Central memory CD8-positive, alpha-beta T cell (primary cell): ENCODE data around the gene NAALADL1.
A peak's percentile ranks its signal among the peaks of the same experiment; 100 is the strongest.

Experiments
- ATAC-seq: fragments of 150-1000 bp; cut with Tn5 transposase; replicated peaks from 2 replicates; pipeline ENCODE4 v1.10.0; 2022; ENCODE audit warnings: mild to moderate bottlenecking, moderate FRiP score, moderate number of reproducible peaks; ENCODE audit not compliant: poor library complexity, severe bottlenecking; ENCODE audit errors: extremely low read depth
- DNase-seq, 2 donors: peaks; one replicate each; pipeline ENCODE4 v3.0.0; 2021; ENCODE audit warnings: low spot score in 2 of 2
- H3K27ac Mint-ChIP-seq: one replicate; pipeline ENCODE4 v1.8.0; 2022; ENCODE audit warnings: low read depth, mild to moderate bottlenecking, moderate library complexity, mixed read lengths
- H3K27me3 Mint-ChIP-seq: one replicate; pipeline ENCODE4 v1.8.0; 2022; ENCODE audit warnings: mixed read lengths
- H3K36me3 Mint-ChIP-seq: one replicate; pipeline ENCODE4 v1.8.0; 2022; ENCODE audit warnings: mild to moderate bottlenecking, moderate library complexity, mixed read lengths; ENCODE audit not compliant: insufficient read depth
- H3K4me1 Mint-ChIP-seq: one replicate; pipeline ENCODE4 v1.8.0; 2022; ENCODE audit warnings: mixed read lengths
- H3K4me3 Mint-ChIP-seq: one replicate; pipeline ENCODE4 v1.8.0; 2022; ENCODE audit warnings: mild to moderate bottlenecking, moderate library complexity, mixed read lengths
- H3K9me3 Mint-ChIP-seq: one replicate; pipeline ENCODE4 v1.8.0; 2022; ENCODE audit warnings: mixed read lengths

NAALADL1 gene

GRCh38 chr11:65089621-65090020 lies 31.3 kb upstream of the NAALADL1 start:
- Mint-ChIP-seq H3K9me3 (no peaks in the 10 kb centered on the region), H3K36me3 (peaks cover 11% of the 10 kb centered on the region), H3K27me3 (no peaks in the 10 kb centered on the region), H3K27ac (no peak overlapping the region), H3K4me1 (peaks cover 12% of the 10 kb centered on the region), H3K4me3 (no peak overlapping the region)
- ATAC-seq (no peak), DNase-seq (no peak)

DNA sequence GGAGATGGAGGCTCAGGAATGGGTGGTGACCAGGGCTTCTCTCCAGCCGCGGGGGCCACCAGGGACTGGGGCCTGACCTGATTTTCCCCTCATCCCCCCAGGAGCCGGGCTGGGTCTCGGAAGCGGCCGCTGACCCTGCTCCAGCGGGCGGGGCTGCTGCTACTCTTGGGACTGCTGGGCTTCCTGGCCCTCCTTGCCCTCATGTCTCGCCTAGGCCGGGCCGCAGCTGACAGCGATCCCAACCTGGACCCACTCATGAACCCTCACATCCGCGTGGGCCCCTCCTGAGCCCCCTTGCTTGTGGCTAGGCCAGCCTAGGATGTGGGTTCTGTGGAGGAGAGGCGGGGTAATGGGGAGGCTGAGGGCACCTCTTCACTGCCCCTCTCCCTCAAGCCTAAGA lies 29.5 kb upstream of the NAALADL1 start:
- H3K4me1 Mint-ChIP-seq: peaks cover 29% of the 10 kb centered on the region
- ATAC-seq (no peak), DNase-seq (no peak)
- no peaks in the 10 kb centered on the region for H3K9me3 Mint-ChIP-seq
- H3K27me3 Mint-ChIP-seq: no peaks in the 10 kb centered on the region
- no peak overlapping the region for H3K27ac Mint-ChIP-seq
- no peak overlapping the region for H3K4me3 Mint-ChIP-seq
- peaks cover 25% of the 10 kb centered on the region for H3K36me3 Mint-ChIP-seq

- Mint-ChIP-seq H3K27ac (no peak overlapping the region), H3K36me3 (peaks cover 25% of the 10 kb centered on the region), H3K27me3 (no peaks in the 10 kb centered on the region), H3K4me3 (no peak overlapping the region), H3K4me1 (peaks cover 29% of the 10 kb centered on the region), H3K9me3 (no peaks in the 10 kb centered on the region)
- ATAC-seq (no peak), DNase-seq (no peak)
Measured at GRCh38 chr11:65087216-65087615, 28.9 kb upstream of the NAALADL1 start.

DNA sequence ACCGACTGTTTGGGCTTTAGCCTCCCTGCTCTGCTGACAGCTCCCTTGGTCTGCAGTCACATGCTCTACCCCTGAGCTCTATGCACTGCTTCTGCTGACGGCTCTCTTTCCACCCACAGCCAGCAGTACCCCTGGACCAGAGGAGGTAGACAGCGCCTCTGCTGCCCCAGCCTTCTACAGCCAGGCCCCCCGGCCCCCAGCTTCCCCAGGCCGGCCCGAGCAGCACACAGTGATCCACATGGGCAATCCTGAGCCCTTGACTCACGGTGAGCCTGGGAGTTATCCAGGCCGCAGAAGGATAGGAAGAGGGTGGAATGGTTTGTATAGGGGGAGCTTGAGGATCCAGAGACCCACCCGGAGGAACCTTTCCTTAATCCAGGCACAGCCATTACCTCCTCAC lies 28.5 kb upstream of the NAALADL1 start:
- Mint-ChIP-seq H3K36me3 (peaks cover 25% of the 10 kb centered on the region), H3K27ac (no peak overlapping the region), H3K4me3 (no peak overlapping the region), H3K9me3 (no peaks in the 10 kb centered on the region), H3K4me1 (peaks cover 29% of the 10 kb centered on the region), H3K27me3 (no peaks in the 10 kb centered on the region)
- DNase-seq (no peak), ATAC-seq (no peak)

- H3K27ac Mint-ChIP-seq: no peak overlapping the region
- H3K27me3 Mint-ChIP-seq: no peaks in the 10 kb centered on the region
- H3K9me3 Mint-ChIP-seq: no peaks in the 10 kb centered on the region
- peaks cover 27% of the 10 kb centered on the region for H3K36me3 Mint-ChIP-seq
- H3K4me1 Mint-ChIP-seq: peaks cover 29% of the 10 kb centered on the region
- peak overlapping the region; percentile 98 for H3K4me3 Mint-ChIP-seq
- no peak for DNase-seq
- ATAC-seq: no peak
Measured at GRCh38 chr11:65085446-65085845, 27.1 kb upstream of the NAALADL1 start.

- Mint-ChIP-seq H3K9me3 (no peaks in the 10 kb centered on the region), H3K4me1 (peaks cover 29% of the 10 kb centered on the region), H3K27me3 (no peaks in the 10 kb centered on the region), H3K36me3 (peaks cover 27% of the 10 kb centered on the region), H3K4me3 (peak overlapping the region; percentile 98), H3K27ac (peak overlapping the region; percentile 99)
- ATAC-seq (no peak), DNase-seq (no peak)
Measured at GRCh38 chr11:65084598-65085375, 26.4 kb upstream of the NAALADL1 start.

DNA sequence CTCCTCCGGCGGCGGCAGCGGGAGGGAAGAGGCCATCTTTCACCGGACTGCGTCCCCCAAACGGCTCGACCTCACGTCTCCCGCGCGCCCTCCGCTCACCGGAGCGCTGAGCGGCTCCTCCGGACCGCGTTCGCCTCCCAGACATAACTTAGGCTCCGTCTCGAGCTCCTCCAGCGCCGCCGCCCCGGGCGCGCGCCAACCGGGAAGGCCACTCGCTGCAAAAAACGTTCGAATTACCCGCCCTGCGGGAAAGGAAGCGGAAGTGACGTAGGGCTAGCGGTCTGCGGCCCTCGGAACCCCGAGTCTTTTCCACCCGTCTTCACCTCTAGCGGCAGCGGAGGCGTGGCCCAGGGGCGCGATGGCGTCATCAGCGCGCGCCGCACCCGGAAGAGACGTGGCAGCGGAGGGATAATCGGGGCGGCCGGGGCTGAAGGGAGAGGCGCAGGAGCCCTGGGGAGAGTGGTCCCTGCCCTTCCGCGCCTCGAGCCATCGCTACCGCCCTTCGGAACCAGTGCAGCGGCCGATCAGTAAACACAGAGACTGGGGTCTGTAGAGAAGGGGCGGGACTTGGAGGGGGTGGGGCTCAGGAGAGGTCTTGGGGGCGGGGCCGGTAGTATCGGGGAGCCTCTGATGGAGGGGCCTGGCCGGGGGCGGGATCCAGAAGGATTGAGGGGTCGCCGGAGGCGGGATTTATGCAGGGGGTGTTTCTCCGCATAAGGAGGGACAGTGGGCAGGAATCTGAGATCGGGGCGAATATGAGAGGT lies 25.7 kb upstream of the NAALADL1 start, which contains the start of the genes CDCA5 and ZFPL1:
CDCA5 (minus strand) TSS at position 207 of the 764 bp plus-strand sequence; CDS start at position 145, 62 bp downstream.
ZFPL1 (plus strand) TSS at position 389 of the 764 bp plus-strand sequence. CDS start 477 bp downstream, outside the sequence.
- no peaks in the 10 kb centered on the region for H3K27me3 Mint-ChIP-seq
- peaks cover 27% of the 10 kb centered on the region for H3K36me3 Mint-ChIP-seq
- H3K4me1 Mint-ChIP-seq: peaks cover 29% of the 10 kb centered on the region
- ATAC-seq (peak; percentile 93), DNase-seq (peak; percentile 95 to 96)
- H3K4me3 Mint-ChIP-seq: peak within 1 kb of the TSS; percentile 98
- peak within 1 kb of the TSS; percentile 99 for H3K27ac Mint-ChIP-seq
- H3K9me3 Mint-ChIP-seq: no peaks in the 10 kb centered on the region

DNA sequence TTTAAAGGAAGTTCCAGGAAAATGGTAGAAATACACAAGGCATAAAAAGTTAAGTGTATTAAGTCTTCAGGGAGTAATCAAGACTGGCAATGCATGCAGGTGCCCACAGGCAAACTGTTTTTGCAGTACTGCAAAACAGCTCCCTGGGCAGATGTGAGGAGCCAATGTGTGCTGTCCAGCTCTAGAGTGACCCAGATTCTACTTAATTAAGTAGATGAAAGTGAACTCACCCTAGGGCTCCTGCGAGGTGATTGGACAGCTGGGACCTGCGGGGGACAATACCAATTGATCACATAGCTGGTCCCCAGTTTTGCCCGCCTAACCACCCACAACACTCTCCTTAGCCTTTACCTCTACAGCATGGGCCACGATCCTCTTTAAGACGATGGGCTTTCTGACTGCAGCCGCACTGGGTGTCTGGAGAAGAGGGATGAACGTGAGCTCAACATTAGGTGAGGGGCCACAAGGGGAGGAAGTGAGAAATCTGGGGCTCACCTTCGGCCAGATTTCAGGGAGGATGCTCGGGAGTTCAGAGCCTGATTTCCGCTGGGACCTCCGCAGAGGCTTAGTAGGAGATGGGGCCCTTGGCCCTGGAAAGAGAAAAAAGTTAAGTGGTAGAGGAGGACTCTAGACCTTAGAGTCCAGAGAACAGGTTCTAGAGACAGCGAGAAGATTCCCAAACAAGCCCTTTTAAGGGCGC lies 24.9 kb upstream of the NAALADL1 start:
- H3K9me3 Mint-ChIP-seq: no peaks in the 10 kb centered on the region
- H3K27me3 Mint-ChIP-seq: no peaks in the 10 kb centered on the region
- H3K36me3 Mint-ChIP-seq: peaks cover 29% of the 10 kb centered on the region
- ATAC-seq (no peak), DNase-seq (no peak)
- H3K27ac Mint-ChIP-seq: peak overlapping the region; percentile 99
- H3K4me3 Mint-ChIP-seq: peak overlapping the region; percentile 98
- peaks cover 33% of the 10 kb centered on the region for H3K4me1 Mint-ChIP-seq

DNA sequence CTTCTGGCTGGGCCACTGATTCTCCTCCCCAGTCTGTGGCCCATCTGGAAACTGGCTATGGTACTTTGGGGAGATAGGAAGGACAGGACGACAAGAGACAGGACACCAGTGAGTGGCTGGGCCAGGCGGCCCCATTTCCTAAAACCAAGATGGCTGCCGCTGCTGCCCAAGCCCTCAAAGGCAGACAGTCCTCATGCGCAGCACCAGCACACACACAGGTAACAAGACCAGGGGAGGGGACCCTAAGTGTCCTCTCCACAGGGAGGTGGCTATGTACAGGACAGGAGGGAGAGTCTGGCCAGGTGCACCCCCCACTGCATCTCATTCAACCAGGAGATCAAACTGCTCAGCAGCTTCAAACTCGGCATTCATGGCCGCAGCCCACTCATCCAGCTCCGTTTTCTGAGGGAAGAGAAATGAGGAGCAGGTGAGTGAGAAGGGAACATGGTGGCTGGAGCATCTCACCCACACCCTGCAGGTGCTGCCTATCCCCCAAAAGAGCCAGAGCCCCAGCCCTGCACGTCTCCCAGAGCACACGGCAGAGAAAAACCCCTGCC lies 20.5 kb upstream of the NAALADL1 start:
- ATAC-seq: no peak
- peak overlapping the region; percentile 75 for H3K27ac Mint-ChIP-seq
- H3K9me3 Mint-ChIP-seq: no peaks in the 10 kb centered on the region
- peaks cover 20% of the 10 kb centered on the region for H3K4me1 Mint-ChIP-seq
- H3K27me3 Mint-ChIP-seq: no peaks in the 10 kb centered on the region
- DNase-seq: no peak
- peaks cover 17% of the 10 kb centered on the region for H3K36me3 Mint-ChIP-seq
- no peak overlapping the region for H3K4me3 Mint-ChIP-seq

DNA sequence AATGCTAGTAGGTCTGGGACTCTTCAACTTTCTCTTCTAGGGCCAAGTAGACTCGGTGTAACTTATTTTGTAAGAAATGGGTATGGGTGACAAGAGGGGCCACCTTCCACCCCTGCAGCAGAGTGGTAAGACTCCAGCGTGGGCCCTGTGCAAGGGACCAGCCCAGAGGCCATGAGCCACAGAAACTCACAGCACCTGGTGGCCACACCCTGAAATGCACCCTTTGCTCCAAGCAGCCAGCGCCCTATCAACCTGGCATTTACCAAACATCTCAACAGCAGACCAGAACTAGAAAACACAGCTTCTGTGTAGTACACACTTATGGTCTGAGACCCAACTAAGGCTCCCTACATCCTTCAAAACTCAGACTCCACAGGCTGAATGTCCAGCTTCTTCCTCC lies 19.8 kb upstream of the NAALADL1 start:
- Mint-ChIP-seq H3K4me1 (peaks cover 13% of the 10 kb centered on the region), H3K36me3 (peaks cover 10% of the 10 kb centered on the region)
- peak; percentile 50 to 69 for DNase-seq

DNA sequence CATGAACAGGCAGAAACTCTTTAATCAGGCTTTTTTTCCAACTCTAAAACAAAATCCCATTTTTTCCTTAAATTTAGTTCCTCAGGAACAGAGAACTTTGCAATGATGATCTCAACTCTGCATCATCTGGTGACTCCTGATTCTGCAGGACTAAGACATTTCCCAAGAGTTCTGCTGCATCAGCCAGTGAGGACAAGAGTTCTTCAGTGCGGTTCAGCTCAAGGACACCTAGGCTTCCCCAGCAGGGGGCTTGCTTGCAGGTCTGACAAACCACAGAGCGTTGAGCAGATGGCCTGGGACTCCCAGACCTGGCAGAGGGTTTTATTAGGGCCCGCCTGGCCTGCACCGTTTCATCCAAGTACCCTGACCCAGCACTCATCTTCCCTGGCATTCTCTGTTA lies 19.1 kb upstream of the NAALADL1 start:
- no peaks in the 10 kb centered on the region for H3K27me3 Mint-ChIP-seq
- peaks cover 11% of the 10 kb centered on the region for H3K4me1 Mint-ChIP-seq
- H3K36me3 Mint-ChIP-seq: peaks cover 10% of the 10 kb centered on the region
- H3K4me3 Mint-ChIP-seq: no peak overlapping the region
- no peaks in the 10 kb centered on the region for H3K9me3 Mint-ChIP-seq
- H3K27ac Mint-ChIP-seq: no peak overlapping the region
- no peak for ATAC-seq
- no peak for DNase-seq

More for the DNA sequence above, 19.8 kb upstream of the NAALADL1 start:
- no peak overlapping the region for H3K4me3 Mint-ChIP-seq
- H3K27ac Mint-ChIP-seq: peak overlapping the region; percentile 75
- no peaks in the 10 kb centered on the region for H3K27me3 Mint-ChIP-seq
- no peaks in the 10 kb centered on the region for H3K9me3 Mint-ChIP-seq
- peak; percentile 81 for ATAC-seq

- H3K27me3 Mint-ChIP-seq: no peaks in the 10 kb centered on the region
- no peaks in the 10 kb centered on the region for H3K4me1 Mint-ChIP-seq
- H3K4me3 Mint-ChIP-seq: no peak overlapping the region
- peaks cover 6% of the 10 kb centered on the region for H3K36me3 Mint-ChIP-seq
- DNase-seq: no peak
- ATAC-seq: no peak
- no peaks in the 10 kb centered on the region for H3K9me3 Mint-ChIP-seq
- no peak overlapping the region for H3K27ac Mint-ChIP-seq
Measured at GRCh38 chr11:65072631-65072966, 14.2 kb upstream of the NAALADL1 start.
